NCI-H1694 treated with DMSO at 0.1 percent for 48 hours (cell line): Measurements from ENCODE around the gene DOK5.

Source experiments
- DNase-seq: peaks from one replicate; lab custom pipeline; 2025; lab: John Stamatoyannopoulos, UW

Gene DOK5

DNA sequence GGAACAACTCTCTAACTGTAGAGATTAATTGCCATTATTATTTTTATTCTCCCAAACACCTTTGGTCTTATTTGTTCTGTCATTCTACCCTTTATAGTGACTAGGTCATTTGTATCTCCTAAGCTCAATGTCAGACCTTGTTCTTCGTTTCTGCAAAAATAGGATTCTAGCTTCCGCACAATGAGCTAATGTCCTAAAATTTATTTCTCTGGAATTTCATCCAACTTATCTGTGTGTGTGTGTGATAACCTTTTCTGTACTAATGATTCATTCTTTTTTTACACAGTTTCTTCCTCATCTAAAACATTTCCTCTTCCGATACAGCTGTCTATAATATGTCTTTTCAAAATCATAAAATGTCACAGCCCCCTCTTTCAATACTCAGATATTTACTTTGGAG lies 84.5 kb downstream of the DOK5 start:
- no peak for DNase-seq

DNA sequence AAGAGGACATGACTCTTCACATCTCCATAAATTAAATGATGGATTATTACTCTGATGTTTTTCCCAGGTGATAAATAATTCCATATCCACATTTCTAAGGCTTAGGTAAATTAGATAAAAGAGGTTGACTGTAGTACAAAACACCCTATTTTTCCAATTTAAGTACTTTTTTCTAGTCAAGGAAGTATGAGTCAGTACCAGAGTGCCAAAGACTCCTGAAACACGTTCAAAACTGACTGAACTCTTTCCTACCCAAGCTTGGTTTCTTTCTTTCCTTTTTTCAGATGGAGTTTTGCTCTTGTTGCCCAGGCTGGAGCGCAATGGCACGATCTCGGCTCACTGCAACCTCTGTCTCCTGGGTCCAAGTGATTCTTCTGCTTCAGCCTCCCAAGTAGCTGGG lies 85.0 kb downstream of the DOK5 start:
- DNase-seq, result no peak

DNA sequence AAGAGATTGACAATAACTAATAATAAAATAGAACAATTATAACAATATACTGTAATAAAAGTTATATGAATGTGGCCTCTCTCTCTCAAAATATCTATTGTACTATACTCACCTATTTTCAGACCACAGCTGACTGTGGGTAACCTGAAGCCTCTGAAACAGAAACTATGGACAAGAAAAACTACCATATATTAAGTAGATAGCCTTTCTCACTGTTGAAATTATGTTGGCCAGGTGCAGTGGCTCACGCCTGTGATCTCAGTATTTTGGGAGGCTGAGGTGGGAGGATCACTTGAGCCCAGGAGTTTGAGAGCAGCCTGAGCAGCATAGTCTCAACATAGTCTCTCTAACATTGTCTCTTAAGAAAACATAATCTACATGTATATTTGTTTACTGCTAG lies 89.9 kb downstream of the DOK5 start:
- DNase-seq, result no peak

DNA sequence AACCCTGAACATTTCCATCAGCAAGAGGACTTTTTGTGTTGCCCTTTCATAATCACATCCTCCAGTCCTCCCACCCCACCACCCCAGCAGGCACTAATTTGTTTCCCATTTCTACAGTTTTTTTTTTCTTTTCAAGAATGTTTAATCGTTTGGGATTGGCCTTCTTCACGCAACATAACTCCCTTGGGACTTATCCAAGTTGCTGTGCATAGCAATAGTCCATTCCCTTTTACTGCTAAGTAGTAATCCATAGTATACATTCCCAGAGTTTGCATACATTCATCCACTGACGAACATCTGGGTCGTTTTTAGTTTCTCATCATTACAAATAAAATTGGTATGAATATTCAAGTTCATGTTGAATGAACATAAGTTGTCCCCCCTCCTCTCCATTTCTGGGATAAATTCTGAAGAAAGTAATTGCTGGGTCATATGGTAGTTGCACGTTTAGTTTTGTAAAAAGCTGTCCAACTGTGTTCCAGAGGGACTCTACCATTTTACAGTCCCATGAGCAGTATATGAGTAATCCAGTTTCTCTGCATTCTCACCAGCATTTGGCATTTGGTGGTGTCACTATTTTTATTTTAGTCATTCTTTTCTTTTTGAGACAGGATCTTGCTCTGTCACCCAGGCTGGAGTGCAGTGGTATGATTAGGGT lies 90.8 kb downstream of the DOK5 start:
- DNase-seq, result no peak

DNA sequence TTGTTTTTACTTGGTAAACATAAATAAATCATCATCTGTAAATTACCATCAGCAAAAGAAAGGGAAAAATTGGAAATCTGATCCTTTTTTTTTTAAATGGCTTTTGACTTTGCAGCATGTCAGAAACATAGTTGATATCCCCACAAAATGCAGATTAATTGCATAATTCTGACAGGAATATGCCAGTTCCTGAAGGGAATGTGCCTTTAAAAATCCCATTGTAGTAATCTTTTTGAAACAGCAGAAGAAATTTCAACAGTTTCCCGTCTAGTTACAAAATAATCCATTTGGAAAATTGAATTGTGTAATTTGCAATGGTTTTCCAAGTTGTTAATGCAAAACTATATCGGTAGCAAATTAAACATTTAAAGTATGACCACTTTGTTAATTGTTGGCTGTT lies 95.2 kb downstream of the DOK5 start:
- no peak for DNase-seq

DNA sequence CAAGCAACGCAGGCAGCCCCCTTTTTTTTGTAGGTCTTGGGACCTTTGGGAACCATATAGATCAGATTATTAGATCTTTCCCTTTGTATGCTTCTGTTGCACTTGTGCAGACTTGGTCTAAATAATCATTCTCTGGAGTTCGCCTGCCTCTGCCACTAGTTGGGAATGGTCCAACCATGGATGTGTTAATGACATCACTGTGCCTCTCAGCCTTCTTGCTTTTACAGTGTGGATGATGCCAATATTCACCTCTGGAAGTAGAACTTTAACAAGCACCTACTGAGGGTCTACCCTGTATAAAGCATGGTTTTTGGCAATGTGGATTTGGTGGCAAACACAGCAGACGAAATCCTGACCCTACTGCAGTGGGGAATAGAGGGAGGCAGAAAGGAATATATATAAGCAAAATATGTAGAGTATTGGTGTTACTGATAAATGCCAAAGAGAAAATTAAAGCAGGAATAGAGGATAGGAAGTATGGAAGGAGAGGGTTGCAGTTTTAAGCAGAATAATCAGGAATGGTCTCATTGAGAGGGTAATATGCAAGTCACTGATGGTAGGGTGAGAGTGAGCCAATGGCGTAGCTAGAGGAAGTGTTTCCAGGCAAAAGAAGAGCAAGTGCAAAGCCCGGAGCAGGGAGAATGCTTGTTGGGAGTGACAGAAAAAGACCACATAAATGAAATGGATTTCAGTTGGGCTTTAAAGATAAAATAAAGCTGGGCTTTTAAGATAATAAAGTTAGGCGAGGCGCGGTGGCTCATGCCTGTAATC lies 97.5 kb downstream of the DOK5 start:
- no peak for DNase-seq

DNA sequence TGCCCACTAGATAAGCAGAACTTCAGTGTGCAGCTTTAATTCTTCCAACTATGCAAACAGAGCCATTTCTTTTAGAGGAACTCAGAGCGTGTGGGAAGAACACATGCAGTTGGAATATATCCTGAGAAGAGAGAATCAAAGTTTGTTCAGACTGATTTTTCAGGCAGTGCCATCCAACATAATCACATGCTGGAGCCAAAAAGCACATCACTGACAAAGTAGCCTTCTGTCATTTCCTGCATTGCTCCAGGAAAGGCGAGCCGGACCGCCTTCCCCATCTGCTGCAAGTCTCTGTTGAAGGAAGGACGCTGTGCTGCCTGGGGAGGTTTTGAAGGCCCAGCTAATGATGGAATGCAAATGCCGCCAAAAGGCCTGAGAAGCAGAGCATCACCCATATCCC lies 98.4 kb downstream of the DOK5 start:
- peak; percentile 57 for DNase-seq

DNA sequence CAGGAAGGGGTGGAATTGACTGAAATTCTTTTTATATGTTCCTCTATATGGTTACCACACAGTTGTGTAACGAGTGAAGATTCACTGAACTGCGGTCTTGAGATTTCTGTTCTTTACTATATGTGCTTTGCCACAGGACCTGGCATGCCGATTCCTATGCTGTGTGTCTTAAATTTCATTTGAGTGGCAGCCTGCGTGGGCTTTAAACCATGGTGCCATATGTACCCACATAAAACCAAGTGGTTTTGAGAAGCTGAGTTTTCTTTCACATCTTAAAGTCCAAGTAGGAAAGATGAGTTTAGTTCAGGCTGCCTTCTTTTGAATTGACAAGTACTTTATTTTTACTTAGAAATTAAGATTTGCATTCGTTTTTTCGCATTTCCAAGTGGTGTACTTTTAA lies 101.1 kb downstream of the DOK5 start:
- no peak for DNase-seq

DNA sequence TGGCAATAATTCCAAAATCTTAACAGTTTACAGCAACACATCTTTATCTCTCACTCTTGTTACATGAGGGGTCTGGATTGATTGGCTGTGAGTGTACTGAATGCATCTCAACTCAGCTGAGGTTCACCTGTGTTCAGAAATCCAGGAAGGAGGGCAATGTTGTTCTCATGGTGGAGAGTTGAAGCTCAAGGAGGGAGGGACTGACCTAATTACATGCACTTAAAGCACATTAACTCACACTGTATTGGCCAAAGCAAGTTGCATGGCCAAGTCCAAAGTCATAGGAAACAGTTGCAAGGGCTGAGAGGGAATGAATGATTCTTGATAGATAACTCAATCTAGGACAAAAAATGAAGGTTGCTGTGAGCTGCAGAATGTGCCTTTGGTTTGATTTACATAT lies 102.2 kb downstream of the DOK5 start:
- no peak for DNase-seq

DNA sequence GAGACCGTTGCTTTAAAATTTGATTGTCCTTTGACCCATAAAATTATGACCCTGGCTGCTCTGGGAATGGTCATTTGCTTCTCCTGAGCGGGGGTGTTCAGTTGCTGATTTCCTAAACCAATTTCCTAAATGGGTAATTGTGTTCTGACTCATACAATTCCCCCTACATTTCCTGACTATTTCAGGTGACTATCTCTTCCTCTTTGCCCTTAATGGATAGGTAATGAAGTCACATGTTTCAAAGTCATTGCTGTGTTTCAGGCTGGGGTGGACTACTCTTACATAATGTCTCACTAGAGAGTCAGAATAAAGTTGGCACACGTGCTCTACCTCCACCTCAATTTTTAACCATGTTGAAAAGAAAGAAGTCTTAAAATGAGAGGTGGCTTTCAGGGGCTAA lies 109.8 kb downstream of the DOK5 start:
- DNase-seq, result no peak

DNA sequence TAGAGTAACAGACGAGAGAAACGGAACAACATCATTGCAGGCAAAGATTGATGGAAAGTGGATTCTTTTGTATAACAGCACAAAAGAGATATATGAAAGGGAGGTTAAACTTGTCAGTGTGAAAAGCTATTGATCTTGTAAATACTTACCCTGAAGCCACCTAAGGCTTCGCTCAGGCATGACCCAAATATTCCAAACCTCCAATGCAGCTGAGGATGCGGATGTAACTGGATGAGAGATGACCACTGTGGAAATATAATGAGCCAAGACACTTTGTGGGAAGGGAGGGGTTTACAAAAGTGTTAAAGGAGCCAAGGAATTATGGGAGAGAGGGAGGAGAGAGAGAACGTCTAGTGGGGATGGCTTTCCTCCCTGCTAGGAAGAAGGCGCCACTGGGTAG lies 112.0 kb downstream of the DOK5 start:
- DNase-seq, result no peak

DNA sequence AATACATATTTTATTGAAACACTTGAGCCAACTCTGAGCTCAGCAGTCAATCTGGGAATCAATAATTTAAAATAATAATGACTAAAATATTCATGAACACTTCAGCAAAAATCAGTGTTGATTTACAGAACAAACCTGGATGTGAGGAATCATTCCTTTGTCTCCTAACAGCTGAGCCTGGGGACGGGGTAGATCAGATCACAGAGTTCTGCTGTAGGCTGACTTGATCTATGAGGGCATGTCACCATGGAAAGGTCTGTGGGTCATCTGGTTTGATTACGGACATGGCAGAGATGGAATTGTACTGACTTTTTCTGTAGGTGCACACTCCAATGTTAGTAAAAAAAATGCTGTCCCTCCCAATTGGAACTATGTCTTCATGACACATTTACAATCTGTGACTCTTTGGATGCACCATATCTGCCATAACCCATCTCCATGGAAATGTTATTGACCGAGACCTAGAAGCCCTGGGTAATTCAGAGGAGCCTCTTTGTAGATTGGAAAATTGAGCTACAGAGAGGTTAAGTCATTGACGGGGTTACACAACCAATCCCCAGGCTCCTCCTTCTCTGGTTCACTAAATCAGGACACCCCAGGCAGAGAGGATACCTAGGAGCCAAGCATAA lies 114.1 kb downstream of the DOK5 start:
- DNase-seq, result no peak

DNA sequence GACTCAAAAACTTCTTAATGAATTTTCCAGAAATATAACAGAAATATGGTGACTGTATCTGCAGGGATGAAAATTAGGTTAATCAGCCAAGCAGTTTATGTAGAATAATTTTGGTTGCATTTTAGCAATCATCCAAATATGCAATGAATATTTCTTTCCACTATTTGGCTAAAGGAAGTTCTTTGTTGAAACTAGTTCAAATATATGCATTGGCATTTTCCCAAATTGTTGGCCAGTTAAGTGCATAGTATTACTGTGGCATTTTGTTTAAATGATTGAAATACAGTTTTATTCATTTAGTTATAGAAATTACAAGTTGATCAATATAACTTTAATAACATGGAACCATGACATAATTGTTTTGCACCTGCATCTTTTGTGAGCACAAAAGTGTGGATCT lies 115.5 kb downstream of the DOK5 start:
- DNase-seq, result no peak

DNA sequence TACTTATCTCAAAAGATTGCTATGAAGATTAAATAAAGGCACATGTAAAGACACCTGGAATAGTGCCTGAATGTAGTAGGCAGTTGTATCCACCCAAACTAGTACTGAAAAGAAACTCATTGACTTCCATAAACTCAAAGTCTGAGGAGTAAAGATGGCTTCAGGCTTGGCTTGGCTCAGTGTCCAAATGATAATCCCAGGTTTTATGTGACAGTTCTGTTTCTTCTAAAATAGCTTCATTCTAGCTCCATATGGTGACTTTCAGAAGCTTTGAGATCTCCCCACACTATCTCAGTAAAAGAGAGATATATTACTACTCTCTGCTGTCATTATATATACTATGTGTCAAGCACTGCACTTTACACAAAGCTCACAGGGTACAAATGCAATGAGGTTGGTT lies 121.3 kb downstream of the DOK5 start:
- DNase-seq, result no peak

DNA sequence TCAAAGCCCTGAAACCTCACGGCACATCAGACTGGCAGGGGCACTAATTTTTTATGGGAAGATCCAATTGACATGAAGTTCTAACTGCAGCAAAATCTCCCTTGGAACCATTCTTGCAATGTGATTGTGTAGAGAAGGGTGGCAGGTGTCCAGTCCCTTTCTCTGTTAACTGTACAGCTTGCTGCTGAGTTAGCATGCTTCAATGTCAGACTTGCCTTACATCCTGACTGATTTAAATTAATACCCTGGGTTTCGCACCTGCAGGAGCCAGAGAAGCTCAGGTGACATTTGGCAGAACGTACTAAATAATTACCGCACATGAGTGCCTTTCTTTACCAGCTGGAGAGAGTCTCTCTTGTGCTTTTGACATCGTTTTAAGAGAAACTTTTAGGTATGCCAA lies 123.0 kb downstream of the DOK5 start:
- DNase-seq, result no peak

DNA sequence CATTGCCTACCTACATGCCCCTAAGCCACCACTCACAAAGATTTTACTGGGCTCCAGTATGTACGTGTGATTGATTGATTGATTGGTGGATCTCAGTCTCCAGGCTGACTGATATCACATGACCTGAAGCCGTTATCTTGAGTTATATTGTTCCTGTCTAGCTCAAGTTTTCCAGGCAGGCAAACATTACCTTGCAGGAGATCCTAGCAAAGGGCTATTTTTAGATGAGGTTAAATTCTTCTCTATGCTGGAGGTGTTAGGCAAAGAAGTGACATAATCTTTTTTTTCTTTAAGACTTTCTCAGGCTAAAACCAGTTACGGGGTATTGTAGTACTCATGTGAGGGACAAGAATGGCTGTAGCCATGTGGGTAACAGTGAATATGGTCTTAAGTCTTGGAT lies 125.2 kb downstream of the DOK5 start:
- DNase-seq, result no peak

DNA sequence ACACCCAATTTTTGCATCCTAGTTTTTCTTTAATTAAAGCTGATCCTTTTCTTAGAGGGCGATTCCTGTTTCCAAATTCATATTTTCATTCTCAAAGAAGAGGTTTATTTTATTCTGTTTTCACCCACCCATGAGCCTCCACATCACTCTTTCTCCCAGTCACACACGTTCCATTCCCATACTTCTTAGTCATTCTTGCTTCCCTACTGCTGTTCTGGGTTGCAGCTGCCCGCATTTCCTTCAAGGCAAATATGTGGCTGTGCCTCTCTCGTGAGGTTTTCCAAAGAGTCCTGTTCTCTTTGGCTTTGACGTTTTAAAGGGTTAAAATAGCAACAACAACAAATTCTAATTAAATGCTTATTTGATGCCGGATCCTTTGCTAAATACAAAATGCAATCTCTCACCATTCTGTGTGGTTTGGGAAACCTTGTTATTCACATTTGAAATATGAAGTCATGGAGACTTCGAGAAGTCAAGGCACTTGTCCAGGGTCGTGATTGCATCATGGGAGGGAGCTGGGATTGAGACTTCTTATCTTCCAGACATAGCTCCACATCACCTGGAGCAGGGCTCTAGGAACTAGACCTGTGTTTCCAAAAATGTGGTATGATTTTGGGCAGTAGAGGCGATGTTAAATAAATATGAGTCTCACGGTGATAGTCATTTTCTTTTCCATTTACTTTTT lies 126.6 kb downstream of the DOK5 start:
- no peak for DNase-seq

DNA sequence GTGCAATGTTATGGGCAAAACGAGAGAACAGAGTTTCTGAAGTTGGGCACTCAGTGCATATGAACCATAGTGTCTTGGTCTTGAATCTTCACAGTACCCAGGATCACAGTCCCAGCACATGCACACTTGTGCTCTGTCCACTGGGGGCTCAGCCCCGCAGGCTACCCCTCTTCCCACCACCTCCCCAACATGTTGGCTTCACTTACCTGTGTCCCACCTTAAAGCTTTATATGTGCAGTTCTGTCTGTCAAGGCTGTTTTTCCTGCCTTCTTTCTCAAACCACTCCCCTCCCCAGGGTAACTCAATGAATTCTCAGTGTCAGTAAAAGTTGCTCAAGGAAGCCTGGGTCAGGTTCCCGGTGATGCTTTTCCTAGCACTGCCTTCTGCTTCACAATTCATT lies 129.9 kb downstream of the DOK5 start:
- no peak for DNase-seq

DNA sequence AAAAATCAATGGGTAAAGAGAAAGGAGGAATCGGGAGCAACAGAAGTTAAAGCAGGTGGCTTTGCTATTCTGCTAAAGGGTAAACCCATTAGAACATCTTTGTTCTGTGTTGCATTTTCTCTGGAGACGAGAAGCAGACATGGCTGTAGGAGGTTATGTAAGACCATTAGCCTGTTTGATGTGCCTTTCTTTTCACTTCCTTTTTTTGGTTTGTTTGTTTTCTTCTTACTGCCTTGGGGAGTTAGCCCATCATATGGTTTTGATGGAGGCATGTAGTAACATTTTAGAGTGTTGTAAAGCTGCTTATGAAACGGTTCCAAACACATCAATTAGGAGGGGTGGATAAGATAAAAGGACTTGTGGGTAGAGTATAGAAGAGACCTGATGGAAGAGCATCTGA lies 131.0 kb downstream of the DOK5 start:
- no peak for DNase-seq

DNA sequence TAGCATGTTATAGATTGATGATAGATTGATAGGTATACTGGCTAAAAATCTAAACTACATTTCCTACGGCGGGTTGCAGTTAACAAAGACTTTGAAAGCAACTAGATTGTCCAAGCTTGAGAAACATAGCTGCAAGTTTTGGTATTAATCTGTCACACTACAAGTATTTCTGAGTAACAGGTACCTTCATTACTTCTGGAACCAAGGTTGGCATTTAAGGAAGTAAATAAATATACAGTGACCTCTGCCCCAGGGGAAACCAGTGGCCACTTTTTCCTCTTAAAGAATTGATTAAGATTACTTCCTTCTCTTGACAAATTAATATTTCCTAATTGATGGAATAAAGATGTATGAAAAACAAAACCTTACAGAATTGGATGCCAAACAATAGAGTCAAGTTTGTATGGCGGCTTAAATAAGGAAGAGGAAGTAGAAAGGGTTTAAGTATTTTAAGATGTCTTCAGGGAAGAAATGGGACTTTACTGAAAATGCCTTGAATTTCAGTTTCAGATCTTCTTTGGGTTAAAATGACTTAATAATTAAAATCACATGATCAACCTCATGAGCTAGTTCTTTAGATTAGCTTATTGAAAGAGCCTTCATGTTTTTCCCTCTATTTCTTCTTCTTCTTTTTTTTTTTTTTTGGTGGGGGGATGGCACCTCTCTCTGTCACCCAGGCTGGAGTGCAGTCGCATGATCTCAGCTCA lies 132.8 kb downstream of the DOK5 start:
- DNase-seq, result no peak

DNA sequence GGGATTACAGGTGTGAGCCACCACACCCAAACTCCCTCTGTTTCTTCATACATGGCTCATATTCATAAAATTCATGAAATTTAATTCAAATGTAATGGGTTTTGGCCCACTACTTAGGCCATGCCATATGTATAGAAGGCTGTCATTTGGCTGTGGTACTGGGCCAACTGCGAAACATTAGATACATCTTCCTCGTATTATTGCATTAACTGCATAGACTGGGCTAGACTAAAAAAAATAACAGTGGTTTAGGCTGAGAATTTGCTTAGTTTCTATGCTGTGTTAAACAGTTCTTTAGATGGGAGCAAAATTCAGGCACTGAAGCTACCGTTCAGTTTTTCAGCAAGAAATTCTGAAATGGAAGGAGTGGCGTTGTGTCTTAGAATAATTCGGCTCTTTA lies 133.6 kb downstream of the DOK5 start:
- DNase-seq, result no peak

DNA sequence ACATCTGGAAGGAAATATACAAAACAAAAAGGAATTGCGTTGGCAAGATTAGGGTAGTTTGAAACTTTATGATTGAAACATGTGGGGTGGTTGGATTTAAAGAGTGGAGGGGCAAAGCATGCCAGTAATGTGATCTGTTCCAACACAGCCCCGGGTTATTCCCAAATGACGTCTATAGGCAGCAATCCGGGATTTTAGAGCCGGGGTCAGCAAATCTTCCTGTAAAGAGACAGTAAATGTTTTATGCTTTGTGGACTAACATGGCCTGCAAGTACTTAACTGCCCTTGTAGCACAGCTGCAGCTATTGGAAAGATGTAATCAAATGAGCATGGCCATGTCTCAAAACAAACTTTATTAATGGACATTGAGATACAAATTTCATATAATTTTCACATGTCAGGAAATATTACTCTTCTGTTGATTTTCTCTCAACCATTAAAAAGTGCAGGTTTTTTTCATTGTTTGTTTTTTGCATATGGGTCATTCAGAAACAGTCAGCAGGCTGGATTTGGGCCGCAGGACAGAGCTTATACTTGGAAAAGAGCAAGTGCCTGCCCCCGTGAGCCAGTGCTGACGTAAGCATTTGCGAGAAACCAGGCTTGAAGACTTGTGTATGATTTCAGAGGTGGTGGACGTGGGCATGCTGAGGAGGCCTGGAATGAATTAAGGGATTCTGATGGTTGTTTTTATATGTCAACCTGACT lies 136.5 kb downstream of the DOK5 start:
- DNase-seq, result no peak
